Astrocyte (in vitro differentiated cells and primary cell): ENCODE data around the gene IFIT3. TPM values are rescaled to one million over a fixed set of nuclear protein-coding genes. Genes with fewer than 3 reads are reported as not detected.

Experiments
- DNase-seq: peaks from one replicate; pipeline ENCODE4 v3.0.0-alpha.2; 2010; ENCODE audit warnings: low read depth
- FAIRE-seq: peaks from 2 replicates; lab custom pipeline; 2011; peaks lifted over from hg19 to GRCh38; lab: Jason Lieb, UNC
- H2AFZ ChIP-seq: 2 replicates; pipeline ENCODE4 v1.6.0; 2012; ENCODE audit warnings: low read depth, low read length, inconsistent platforms
- H3K27ac ChIP-seq: 2 replicates; pipeline ENCODE4 v1.5.1; 2011; ENCODE audit warnings: low read depth, low read length, inconsistent platforms
- H3K27me3 ChIP-seq: 2 replicates; pipeline ENCODE4 v1.6.0; 2011; ENCODE audit warnings: low read length, inconsistent platforms; ENCODE audit not compliant: insufficient read depth
- H3K36me3 ChIP-seq: 2 replicates; pipeline ENCODE4 v1.5.1; 2011; ENCODE audit warnings: low read length, inconsistent platforms; ENCODE audit not compliant: insufficient read depth
- H3K4me1 ChIP-seq: 2 replicates; pipeline ENCODE4 v1.5.1; 2011; ENCODE audit warnings: low read length, inconsistent platforms; ENCODE audit not compliant: insufficient read depth
- H3K4me2 ChIP-seq: 2 replicates; pipeline ENCODE4 v1.6.0; 2012; ENCODE audit warnings: low read length, inconsistent platforms
- H3K4me3 ChIP-seq: 2 replicates; pipeline ENCODE4 v1.5.1; 2011; ENCODE audit warnings: low read depth, mild to moderate bottlenecking, low read length, inconsistent platforms; ENCODE audit not compliant: insufficient read depth
- H3K79me2 ChIP-seq: 2 replicates; pipeline ENCODE4 v1.6.0; 2012; ENCODE audit warnings: mild to moderate bottlenecking, low read length, inconsistent platforms; ENCODE audit not compliant: insufficient read depth
- H3K9ac ChIP-seq: 2 replicates; pipeline ENCODE4 v1.6.0; 2012; ENCODE audit warnings: mild to moderate bottlenecking, low read length, inconsistent platforms
- H3K9me3 ChIP-seq: 2 replicates; pipeline ENCODE4 v1.5.1; 2012; ENCODE audit warnings: low read depth, mild to moderate bottlenecking, low read length, inconsistent platforms; ENCODE audit not compliant: insufficient read depth
- H4K20me1 ChIP-seq: 2 replicates; pipeline ENCODE4 v1.6.0; 2012; ENCODE audit warnings: low read length, inconsistent platforms; ENCODE audit not compliant: insufficient read depth
- H3K27ac Mint-ChIP-seq: one replicate; pipeline ENCODE4 v1.8.0; 2021; ENCODE audit warnings: mild to moderate bottlenecking, mixed read lengths; ENCODE audit not compliant: unreplicated experiment
- H3K27me3 Mint-ChIP-seq: one replicate; pipeline ENCODE4 v1.8.0; 2021; ENCODE audit warnings: low read depth, mixed read lengths; ENCODE audit not compliant: unreplicated experiment
- H3K36me3 Mint-ChIP-seq: one replicate; pipeline ENCODE4 v1.8.0; 2021; ENCODE audit warnings: low read depth, mixed read lengths; ENCODE audit not compliant: unreplicated experiment
- H3K4me1 Mint-ChIP-seq: one replicate; pipeline ENCODE4 v1.8.0; 2021; ENCODE audit warnings: low read depth, mixed read lengths; ENCODE audit not compliant: unreplicated experiment
- H3K4me3 Mint-ChIP-seq: one replicate; pipeline ENCODE4 v1.8.0; 2021; ENCODE audit warnings: mild to moderate bottlenecking, moderate library complexity, mixed read lengths; ENCODE audit not compliant: unreplicated experiment
- H3K9me3 Mint-ChIP-seq: one replicate; pipeline ENCODE4 v1.8.0; 2021; ENCODE audit warnings: mild to moderate bottlenecking, mixed read lengths; ENCODE audit not compliant: unreplicated experiment
- EZH2 ChIP-seq: IDR thresholded peaks from 2 replicates; pipeline ENCODE4 v1.6.1; 2012; ENCODE audit warnings: mild to moderate bottlenecking, low read length, inconsistent platforms; ENCODE audit not compliant: insufficient read depth
- total RNA-seq: library from RNA; stranded (reverse); gene quantifications from 2 replicates; pipeline ENCODE4 v1.2.1, GENCODE V29; 2021
- TF ChIP-seq, protein P1 (sequence below): IDR thresholded peaks from 2 replicates; pipeline ENCODE4 v1.5.1; 2011; ENCODE audit warnings: low read depth, mild to moderate bottlenecking, inconsistent platforms, low read length, moderate library complexity; ENCODE audit not compliant: insufficient read depth

Gene IFIT3
- total RNA-seq, 1 donor from 2014 or later: 171 TPM

DNA sequence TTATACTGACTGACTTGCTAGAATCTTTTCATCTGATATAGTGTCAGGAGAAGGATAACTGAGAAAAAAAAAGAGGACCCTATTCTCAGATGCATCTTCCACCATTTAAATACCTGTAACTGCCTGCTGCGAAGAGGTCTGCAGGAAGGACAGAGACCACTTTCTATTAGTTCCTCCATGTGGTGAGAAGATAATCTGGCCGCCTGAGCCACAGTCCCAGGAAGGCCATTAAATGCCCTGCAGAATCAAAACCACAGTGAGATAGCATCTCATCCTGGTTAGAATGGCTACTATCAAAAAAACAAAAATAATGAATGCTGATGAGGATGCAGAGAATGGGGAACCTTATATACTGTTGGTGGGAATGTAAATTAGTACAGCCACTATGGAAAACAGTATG, 30.2 kb downstream of the IFIT3 start:
- H3K9me3 ChIP-seq: no peaks in the 10 kb centered on the region
- H3K4me3 ChIP-seq: no peak overlapping the region
- TF ChIP-seq, protein P1, sequence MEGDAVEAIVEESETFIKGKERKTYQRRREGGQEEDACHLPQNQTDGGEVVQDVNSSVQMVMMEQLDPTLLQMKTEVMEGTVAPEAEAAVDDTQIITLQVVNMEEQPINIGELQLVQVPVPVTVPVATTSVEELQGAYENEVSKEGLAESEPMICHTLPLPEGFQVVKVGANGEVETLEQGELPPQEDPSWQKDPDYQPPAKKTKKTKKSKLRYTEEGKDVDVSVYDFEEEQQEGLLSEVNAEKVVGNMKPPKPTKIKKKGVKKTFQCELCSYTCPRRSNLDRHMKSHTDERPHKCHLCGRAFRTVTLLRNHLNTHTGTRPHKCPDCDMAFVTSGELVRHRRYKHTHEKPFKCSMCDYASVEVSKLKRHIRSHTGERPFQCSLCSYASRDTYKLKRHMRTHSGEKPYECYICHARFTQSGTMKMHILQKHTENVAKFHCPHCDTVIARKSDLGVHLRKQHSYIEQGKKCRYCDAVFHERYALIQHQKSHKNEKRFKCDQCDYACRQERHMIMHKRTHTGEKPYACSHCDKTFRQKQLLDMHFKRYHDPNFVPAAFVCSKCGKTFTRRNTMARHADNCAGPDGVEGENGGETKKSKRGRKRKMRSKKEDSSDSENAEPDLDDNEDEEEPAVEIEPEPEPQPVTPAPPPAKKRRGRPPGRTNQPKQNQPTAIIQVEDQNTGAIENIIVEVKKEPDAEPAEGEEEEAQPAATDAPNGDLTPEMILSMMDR: no peak
- no peak for TF ChIP-seq EZH2
- H3K4me2 ChIP-seq: no peak overlapping the region
- H3K27me3 ChIP-seq: no peaks in the 10 kb centered on the region
- peaks cover 2% of the 10 kb centered on the region for H3K27me3 Mint-ChIP-seq
- no peaks in the 10 kb centered on the region for H3K79me2 ChIP-seq
- no peak overlapping the region for H3K4me3 Mint-ChIP-seq
- no peak overlapping the region for H3K9ac ChIP-seq
- H3K27ac ChIP-seq: no peak overlapping the region
- H3K4me1 ChIP-seq: peaks cover 5% of the 10 kb centered on the region
- no peaks in the 10 kb centered on the region for H3K36me3 ChIP-seq
- no peak overlapping the region for H3K27ac Mint-ChIP-seq
- FAIRE-seq (no peak), DNase-seq (no peak)
- no peaks in the 10 kb centered on the region for H3K9me3 Mint-ChIP-seq
- H2AFZ ChIP-seq: no peak overlapping the region
- peaks cover 9% of the 10 kb centered on the region for H3K4me1 Mint-ChIP-seq
- no peaks in the 10 kb centered on the region for H3K36me3 Mint-ChIP-seq
- H4K20me1 ChIP-seq: no peaks in the 10 kb centered on the region

DNA sequence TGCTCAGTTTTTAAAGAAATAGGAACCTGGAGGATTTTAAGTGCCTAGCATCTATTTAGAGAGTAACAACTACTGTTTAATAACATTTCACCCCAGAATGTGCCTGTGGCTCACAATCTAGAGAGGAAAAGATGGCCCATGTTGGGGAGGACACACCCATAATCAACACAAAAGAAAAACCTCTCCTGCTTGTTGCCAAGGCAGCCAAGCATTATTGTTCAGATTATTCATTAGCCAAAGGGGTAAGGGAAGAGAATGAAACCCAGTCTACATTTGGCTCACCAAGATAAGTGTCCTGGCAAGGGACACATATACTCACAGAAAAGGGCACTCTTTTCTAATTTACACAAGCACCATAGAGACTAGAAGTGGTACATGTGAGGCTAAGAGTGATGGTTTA, 32.4 kb downstream of the IFIT3 start:
- Mint-ChIP-seq H3K27ac (no peak overlapping the region), H3K27me3 (peaks cover 2% of the 10 kb centered on the region), H3K36me3 (no peaks in the 10 kb centered on the region), H3K4me3 (no peak overlapping the region), H3K4me1 (peaks cover 3% of the 10 kb centered on the region), H3K9me3 (no peaks in the 10 kb centered on the region)
- no peaks in the 10 kb centered on the region for H3K9me3 ChIP-seq
- DNase-seq (no peak), FAIRE-seq (no peak)
- no peak overlapping the region for H3K9ac ChIP-seq
- no peak overlapping the region for H3K27ac ChIP-seq
- no peaks in the 10 kb centered on the region for H3K27me3 ChIP-seq
- TF ChIP-seq EZH2: no peak
- TF ChIP-seq, protein P1: no peak
- H3K4me3 ChIP-seq: no peak overlapping the region
- no peak overlapping the region for H2AFZ ChIP-seq
- no peak overlapping the region for H3K4me2 ChIP-seq
- H3K4me1 ChIP-seq: no peaks in the 10 kb centered on the region
- H3K36me3 ChIP-seq: no peaks in the 10 kb centered on the region
- H3K79me2 ChIP-seq: no peaks in the 10 kb centered on the region
- no peaks in the 10 kb centered on the region for H4K20me1 ChIP-seq

DNA sequence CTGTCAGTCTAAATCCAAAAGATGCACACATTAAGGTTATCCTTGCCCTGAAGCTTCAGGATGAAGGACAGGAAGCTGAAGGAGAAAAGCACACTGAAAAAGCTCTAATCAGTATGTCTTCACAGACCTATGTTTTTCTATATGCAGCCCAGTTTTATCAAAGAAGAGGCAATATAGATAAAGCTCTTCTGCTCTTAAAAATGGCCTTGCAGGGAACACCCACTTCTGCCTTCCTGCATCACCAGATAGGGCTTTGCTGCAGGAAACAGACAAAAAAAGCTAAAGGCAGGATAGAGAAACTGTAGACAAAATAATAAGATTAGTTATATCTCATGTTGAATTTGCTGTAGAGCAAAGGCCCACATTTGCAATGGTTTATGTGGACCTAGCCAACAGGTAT, 35.1 kb downstream of the IFIT3 start:
- no peak overlapping the region for H3K4me3 ChIP-seq
- no peak for FAIRE-seq
- TF ChIP-seq, protein P1: no peak
- no peak for TF ChIP-seq EZH2

More for the DNA sequence above, 35.1 kb downstream of the IFIT3 start:
- Histone ChIP-seq H3K4me1 (no peaks in the 10 kb centered on the region), H3K4me2 (no peak overlapping the region), H3K27ac (no peak overlapping the region), H3K79me2 (no peaks in the 10 kb centered on the region), H3K9me3 (no peaks in the 10 kb centered on the region), H3K27me3 (no peaks in the 10 kb centered on the region), H2AFZ (no peak overlapping the region), H3K9ac (no peak overlapping the region), H3K36me3 (no peaks in the 10 kb centered on the region), H4K20me1 (no peaks in the 10 kb centered on the region)
- H3K9me3 Mint-ChIP-seq: peaks cover 5% of the 10 kb centered on the region
- DNase-seq: no peak
- no peak overlapping the region for H3K27ac Mint-ChIP-seq
- no peaks in the 10 kb centered on the region for H3K36me3 Mint-ChIP-seq
- H3K4me3 Mint-ChIP-seq: no peak overlapping the region
- H3K27me3 Mint-ChIP-seq: peaks cover 2% of the 10 kb centered on the region
- H3K4me1 Mint-ChIP-seq: no peaks in the 10 kb centered on the region
